A549 (cell line): ENCODE results near the gene CMIP.
"Not testable (repeated sequence)": the region's sequence is repeated elsewhere in the genome, so short reads cannot be mapped to it uniquely, and the experiment has no call there.

Source experiments
- BHLHE40 ChIP-seq: IDR thresholded peaks from 2 replicates; pipeline ENCODE4 v1.6.1; 2012; ENCODE audit warnings: low read depth, low read length, inconsistent platforms
- CBX2 ChIP-seq: fragments of 200-600 bp; sonication (generic); IDR thresholded peaks from 2 replicates; pipeline ENCODE4 v1.6.1; 2016; ENCODE audit warnings: low read depth, mild to moderate bottlenecking, borderline replicate concordance
- CTCF ChIP-seq: fragments of >200 bp; sonication (Bioruptor Twin); formaldehyde crosslinking; IDR thresholded peaks from 3 replicates; pipeline ENCODE4 v1.5.1; 2016
- EP300 ChIP-seq, 2 experiments: fragments of >200 bp; sonication (Bioruptor Twin); formaldehyde crosslinking; IDR thresholded peaks; 2 replicates in 1 of 2; 3 replicates in 1 of 2; pipeline ENCODE4 v1.6.1; 2016 to 2017
- NR3C1 ChIP-seq: fragments of >200 bp; sonication (Bioruptor Twin); formaldehyde crosslinking; IDR thresholded peaks from 3 replicates; pipeline ENCODE4 v1.6.1; 2017
- POLR2AphosphoS2 ChIP-seq: conservative IDR thresholded peaks from 2 replicates; pipeline ENCODE4 v1.6.1; 2012; ENCODE audit warnings: low read length, improper control_type of control experiment, inconsistent platforms
- RARB ChIP-seq: fragments of 250-450 bp; sonication (Bioruptor Pico); IDR thresholded peaks from 2 replicates; pipeline ENCODE4 v1.8.0; 2021; ENCODE audit warnings: mild to moderate bottlenecking, moderate library complexity
- REST ChIP-seq: fragments of 200-600 bp; sonication (generic); IDR thresholded peaks from 2 replicates; pipeline ENCODE4 v1.6.1; 2016; ENCODE audit warnings: antibody characterized with exemption, mild to moderate bottlenecking, moderate library complexity
- USF2 ChIP-seq: fragments of 450-650 bp; IDR thresholded peaks from 2 replicates; pipeline ENCODE4 v1.6.1; 2014; ENCODE audit warnings: antibody characterized with exemption
- ZSCAN20 ChIP-seq: fragments of 250-450 bp; sonication (Bioruptor Pico); IDR thresholded peaks from 2 replicates; pipeline ENCODE4 v1.8.0; 2022; ENCODE audit warnings: mild to moderate bottlenecking, moderate library complexity

- not testable (repeated sequence) for TF ChIP-seq REST; POLR2AphosphoS2; RARB; CTCF; BHLHE40; CBX2; ZSCAN20; EP300 (IDR thresholded peaks at IDR 0.05); USF2; NR3C1
Measured at GRCh38 chr16:81524885-81525284, 80.3 kb downstream of the CMIP start.
